UCSD-AML1 (cell line): ENCODE results near the gene PAQR8.
"Not testable (repeated sequence)": the region's sequence is repeated elsewhere in the genome, so short reads cannot be mapped to it uniquely, and the experiment has no call there.

Source experiments
- DNase-seq: peaks from one replicate; lab custom pipeline; 2025; ENCODE audit not compliant: unreplicated experiment; lab: John Stamatoyannopoulos, UW

Gene PAQR8

DNA sequence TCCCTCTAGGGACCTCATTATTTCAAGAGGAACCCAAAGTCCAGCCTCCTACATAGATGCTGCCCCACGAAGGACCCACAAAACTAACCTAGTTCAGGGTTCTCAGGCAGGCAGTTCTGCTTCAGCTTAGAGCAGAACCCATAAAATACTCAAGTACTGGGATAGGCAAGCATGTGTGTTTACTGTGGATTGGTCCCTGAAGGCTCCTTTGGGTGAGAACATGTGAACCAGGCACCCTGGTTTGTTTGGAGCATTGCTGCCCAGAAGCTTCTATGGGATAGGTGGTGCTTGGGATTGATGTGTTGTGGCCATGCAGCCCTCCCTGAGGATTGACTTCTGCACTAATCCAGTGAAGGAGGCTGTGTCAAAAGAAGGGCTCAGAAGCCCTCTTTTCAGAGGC, 43.3 kb downstream of the PAQR8 start:
- DNase-seq = no peak

DNA sequence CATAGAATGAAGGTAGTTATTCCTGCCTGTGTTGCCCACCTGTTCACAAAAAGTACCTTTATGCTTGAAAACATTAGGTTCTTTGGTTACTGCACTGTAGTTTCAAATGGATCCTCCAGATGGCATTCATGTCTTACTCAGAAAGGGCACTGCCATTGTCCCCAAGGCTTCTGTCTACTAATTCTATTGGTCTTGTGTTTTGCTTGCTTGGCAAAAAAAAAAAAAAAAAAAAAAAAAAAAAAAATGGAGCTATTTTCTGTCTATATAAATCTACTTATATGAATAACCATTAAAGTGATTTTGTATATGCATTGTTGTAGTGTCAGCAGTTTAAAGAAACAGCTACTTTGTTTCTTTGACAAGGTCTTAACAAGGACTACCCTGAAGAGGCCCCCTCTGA, 45.5 kb downstream of the PAQR8 start:
- DNase-seq = no peak

GRCh38 chr6:52409499-52409898, 47.5 kb downstream of the PAQR8 start:
- no peak for DNase-seq

DNA sequence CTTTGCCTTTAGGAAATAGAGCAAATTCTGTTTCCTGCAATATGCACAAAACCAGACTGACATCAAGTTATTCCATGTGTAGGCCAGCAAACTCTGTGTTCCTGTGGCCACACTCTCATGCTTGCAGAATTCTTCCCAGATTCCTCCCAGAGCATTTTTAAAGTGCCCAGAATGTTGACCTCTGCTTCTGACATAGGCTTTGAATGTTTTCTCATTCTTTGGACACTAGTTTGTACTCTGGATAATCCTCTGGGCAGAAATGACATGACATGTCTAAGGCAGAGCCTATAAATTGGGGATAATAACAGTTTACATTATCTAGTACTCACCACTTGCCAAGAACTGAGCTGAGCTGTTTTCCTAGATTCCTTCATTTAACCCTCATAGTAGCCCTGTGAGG, 49.0 kb downstream of the PAQR8 start:
- DNase-seq = no peak

- DNase-seq = no peak
Observed at GRCh38 chr6:52411911-52412310, 50.0 kb downstream of the PAQR8 start.

DNA sequence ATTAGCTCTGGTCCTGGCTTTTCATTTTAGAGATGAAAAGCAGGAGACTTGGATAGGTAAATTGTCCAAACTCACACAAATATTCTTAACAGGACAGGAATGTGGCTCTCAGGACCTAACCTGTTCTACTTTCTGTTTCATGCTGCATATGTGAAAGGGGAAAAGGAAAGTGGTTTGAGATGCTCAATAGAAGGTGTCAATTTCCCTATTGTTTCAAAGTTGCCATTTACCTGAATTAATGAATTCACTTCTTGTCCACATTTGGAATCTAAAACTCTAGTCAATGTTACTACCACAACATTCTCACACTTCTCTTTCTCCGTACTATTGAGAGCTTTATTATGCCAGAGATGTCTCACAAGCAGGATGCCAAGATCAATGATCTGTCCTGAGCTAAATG, 53.4 kb downstream of the PAQR8 start:
- no peak for DNase-seq

- no peak for DNase-seq
Observed at GRCh38 chr6:52415917-52416628, 54.1 kb downstream of the PAQR8 start.

DNA sequence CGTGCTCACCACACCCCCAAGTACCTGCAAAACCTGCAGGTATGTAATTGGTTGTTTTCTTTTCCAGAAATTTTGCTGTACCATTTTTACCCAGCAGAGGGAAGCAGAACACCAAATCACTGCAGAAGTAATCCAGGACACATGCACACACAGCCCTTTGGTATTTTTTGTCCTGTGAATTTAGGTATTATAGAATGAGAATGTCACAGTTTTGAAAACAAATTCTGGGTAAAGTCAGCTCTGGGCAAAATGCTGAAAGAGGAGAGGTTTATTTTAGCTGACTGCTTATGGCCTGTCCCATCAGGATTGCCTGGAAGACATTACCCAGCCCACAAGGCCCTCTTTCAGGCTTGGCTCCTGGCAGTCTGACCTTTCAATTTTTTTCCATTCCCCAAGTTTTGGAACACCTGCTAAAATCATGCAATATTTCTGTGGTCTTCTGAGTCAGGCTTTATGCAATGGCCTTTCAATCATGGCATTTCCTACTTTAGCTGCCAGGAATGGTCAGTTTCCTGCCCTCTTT, 54.7 kb downstream of the PAQR8 start:
- no peak for DNase-seq

GRCh38 chr6:52417675-52418111, 55.7 kb downstream of the PAQR8 start:
- no peak for DNase-seq

GRCh38 chr6:52418606-52419005, 56.7 kb downstream of the PAQR8 start:
- no peak for DNase-seq

GRCh38 chr6:52419809-52420667, 58.1 kb downstream of the PAQR8 start, which contains the start of gene EFHC1:
Gene EFHC1 (plus strand): TSS chr6:52420342. CDS start chr6:52420411, 69 bp downstream.
- DNase-seq = peak; percentile 99

GRCh38 chr6:52420668-52421358, 58.9 kb downstream of the PAQR8 start:
- DNase-seq = no peak

DNA sequence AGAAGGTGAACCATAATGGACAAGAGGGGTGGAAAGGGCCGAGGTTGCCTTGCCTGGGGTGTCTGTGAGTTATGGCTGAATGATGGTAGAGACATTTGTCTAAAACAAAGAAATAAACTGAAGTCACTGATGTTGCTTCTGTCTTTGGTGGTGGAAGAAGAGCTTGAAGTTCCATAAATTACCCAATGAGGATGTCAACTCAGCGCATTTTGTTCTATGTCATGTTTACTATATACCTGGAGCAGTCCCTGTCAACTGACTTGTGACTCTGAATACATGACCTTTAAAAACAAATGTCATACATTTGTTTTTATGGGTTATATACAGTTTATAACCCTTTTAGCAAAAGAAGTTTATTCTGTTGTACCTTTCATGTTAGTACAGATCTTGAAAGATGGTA, 60.2 kb downstream of the PAQR8 start:
- DNase-seq = no peak

DNA sequence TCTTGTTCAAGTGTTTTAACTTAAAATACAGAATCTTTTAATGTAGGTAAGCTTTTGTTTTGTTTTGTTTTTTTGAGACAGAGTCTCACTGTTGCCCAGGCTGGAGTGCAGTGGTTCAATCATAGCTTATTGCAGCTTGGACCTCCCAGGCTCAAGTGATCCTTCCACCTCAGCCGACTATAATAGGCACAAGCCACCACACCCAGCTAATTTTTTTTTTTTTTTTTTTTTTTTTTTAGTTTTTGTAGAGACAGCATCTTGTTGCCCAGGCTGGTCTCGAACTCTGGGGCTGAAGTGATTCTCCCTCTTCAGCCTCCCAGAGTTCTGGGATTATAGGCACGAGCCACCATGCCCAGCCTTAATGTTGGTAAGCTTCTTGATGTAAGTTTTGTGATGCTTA, 61.5 kb downstream of the PAQR8 start:
- DNase-seq = no peak

GRCh38 chr6:52423971-52424381, 62.0 kb downstream of the PAQR8 start:
- DNase-seq = no peak

DNA sequence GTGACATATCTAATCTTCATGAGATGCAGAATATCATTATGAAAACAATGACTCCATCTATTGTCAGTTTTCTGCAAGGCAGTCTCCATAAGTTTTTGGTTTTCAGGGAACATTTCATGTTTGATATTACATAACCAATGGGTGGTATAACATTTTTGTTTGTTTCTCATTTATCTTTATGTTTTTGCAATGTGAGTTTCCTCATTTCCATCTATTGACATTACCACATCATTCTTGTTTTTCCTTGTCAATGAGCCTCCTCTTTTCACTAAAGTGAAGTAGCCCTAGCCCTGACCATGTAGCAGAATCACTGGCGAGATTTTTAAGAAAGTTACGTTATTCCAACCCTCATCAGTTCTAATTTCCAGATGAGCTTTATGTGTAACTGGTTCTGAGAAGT, 62.6 kb downstream of the PAQR8 start:
- no peak for DNase-seq

DNA sequence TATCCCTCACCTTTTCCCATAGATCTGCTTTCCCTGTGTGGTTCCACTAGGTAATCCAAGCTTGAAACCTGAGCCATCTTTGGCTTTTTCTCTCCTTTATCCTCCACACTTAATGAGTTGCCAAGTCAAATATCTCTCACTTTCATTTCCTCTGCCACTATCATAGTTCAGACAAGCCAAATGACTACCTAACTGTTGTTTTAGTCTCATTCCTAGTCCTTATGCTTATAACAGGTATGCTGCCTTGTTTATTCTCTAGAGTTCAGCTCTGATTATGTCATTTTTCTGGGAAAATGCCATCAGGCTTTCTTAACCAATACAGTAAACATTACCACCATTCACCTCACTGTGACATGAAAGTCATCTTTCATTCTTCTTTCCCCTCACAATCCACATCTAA, 64.7 kb downstream of the PAQR8 start:
- no peak for DNase-seq

DNA sequence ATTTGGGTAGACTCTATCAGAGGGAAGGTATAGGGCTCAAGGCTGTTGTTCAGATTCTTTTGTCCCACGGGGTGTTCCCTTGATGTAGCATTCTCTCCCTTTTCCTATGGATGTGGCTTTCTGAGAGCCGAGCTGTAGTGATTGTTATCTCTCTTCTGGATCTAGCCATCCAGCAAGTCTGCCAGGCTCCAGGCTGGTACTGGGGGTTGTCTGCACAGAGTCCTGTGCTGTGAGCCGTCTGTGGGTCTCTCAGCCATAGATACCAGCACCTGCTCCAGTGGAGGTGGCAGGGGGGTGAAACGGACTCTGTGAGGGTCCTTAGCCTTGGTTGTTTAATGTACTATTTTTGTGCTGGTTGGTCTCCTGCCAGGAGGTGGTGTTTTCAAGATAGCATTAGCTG, 71.3 kb downstream of the PAQR8 start:
- not testable (repeated sequence) for DNase-seq

DNA sequence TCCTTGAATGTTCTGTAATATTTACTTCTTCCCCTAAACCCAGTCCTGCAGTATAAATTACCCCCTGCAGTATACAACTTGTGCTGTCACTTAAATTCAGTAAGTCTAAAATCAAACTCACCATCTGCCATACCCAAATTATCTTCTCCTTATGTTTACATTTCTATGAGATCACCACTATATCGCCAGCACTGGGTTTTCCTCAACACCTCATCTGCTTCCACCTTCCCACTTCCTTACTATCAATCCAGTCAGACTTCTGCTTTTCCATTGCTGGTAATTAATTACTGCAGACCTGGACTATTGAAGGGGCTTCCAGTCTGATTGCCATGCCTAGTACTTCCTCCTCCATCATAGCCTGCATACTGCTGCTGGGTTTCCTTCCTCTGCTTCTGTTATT, 73.4 kb downstream of the PAQR8 start:
- no peak for DNase-seq

DNA sequence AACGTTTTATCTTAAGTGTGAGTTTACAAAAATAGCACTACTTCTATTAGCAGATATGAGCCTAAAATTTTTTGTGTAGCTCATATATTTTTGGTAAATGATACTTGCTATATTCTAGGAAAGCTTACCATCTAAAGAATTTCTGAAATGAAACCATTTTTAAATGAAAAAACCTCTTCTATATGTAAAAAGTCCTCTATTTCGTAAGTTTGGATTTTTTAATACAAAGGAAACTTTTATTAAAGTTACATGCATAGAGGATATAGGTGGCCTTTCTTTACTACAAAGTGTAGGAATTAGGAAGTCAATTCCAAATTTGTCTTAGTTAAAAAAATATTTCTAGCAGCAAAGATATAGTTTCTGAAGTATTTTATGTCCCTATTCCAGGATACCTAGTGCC, 77.0 kb downstream of the PAQR8 start:
- DNase-seq = no peak

DNA sequence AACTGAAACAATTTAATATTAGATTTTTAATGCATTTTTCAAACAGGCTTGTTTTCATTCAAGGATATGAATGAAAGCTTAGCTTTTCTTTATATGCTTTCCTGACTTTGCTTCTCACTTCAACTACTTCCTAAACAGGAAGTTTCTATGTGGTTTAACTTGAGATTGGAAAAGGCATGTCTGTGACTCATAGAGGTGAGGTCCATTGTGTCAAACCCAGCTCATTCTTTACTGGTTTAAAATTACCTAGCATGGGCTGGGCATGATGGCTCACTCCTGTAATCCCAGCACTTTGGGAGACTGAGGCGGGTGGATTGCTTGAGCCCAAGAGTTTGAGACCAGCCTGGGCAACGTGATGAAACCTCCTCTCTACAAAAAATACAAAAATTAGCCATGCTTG, 92.6 kb downstream of the PAQR8 start:
- no peak for DNase-seq
